Coronary artery (tissue), 2 donors: ENCODE data around the gene HSPA14.

ENCODE experiments used
- DNase-seq: peaks from one replicate; pipeline ENCODE4 v3.0.0-alpha.2; 2017; ENCODE audit warnings: low spot score
- H3K27ac ChIP-seq, 2 donors: fragments of 200-600 bp; sonication (generic); one replicate each; pipeline ENCODE4 v1.5.1; 2016 to 2019
- H3K4me3 ChIP-seq: fragments of 200-600 bp; sonication (generic); 2 replicates; pipeline ENCODE4 v1.5.1; 2016; ENCODE audit warnings: mild to moderate bottlenecking, moderate library complexity
- CTCF ChIP-seq: fragments of 200-600 bp; sonication (generic); IDR thresholded peaks from one replicate; pipeline ENCODE4 v1.5.1; 2019; ENCODE audit warnings: antibody characterized with exemption

Gene HSPA14

DNA sequence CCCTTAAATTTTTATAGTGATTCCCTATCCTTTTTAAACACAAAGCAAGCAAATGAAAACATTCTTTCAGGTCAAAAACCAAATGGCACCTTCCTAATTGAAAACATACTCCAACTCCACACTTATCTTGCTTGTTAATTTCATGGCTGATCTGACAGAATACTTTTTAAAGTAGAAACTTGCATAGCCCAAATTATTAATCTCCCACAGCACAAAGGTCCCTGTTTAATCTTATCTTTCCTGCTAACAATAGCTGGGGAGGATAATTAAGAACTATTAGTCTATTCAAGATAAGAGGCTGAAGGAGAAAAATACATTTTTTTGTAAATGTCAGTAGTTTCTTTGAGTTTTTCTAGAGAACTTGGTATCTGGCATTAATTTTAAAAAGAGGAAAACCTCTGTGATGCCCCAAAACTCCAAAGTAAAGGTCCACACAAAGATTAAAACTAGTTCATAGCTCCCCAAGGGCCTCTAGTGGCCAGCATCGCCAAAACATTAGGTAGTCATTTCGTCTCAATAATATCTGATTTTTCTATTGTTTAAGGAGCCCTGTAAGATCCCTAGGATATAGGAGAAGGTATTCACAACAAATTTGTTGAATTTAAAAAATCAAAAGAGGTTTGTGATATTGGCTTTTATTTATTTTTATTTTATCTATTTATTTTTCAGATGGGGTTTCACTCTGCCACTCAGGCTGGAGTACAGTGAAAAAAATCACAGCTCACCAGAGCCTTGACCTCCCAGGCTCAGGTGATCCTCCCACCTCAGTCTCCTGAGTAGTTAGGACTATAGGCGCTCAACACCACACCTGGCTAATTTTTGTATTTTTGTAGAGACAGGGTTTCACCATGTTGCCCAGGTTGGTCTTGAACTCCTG is 15.0 kb upstream of the HSPA14 start:
- H3K4me3 ChIP-seq = no peak overlapping the region
- TF ChIP-seq CTCF = peak; percentile 50
- no peak for DNase-seq
- H3K27ac ChIP-seq = no peak overlapping the region

DNA sequence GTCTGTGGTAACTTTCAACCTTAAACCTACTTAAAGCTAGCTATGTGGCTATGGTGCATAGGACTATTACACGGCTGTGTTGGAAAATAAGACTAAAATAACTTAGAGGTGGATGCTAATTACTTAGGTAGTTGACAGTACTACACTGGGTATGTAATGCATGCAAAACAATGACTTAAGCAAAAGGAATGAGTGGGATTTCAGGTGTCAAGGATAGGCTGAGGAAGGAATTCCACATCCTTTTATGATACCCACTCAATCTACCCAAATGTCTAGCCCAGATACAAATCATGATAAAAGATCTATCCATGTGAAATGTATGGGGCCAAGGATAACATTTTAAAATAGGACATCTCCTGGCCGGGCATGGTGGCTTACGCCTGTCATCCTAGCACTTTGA is 14.1 kb upstream of the HSPA14 start:
- Histone ChIP-seq H3K27ac (no peak overlapping the region), H3K4me3 (no peak overlapping the region)
- TF ChIP-seq CTCF = no peak
- no peak for DNase-seq

- H3K4me3 ChIP-seq = no peak overlapping the region
- H3K27ac ChIP-seq = no peak overlapping the region
- TF ChIP-seq CTCF = no peak
- no peak for DNase-seq
These were observed 11.9 kb upstream of the HSPA14 start for GRCh38 chr10:14826076-14826829.

- Histone ChIP-seq H3K4me3 (no peak overlapping the region), H3K27ac (no peak overlapping the region)
- no peak for TF ChIP-seq CTCF
- no peak for DNase-seq
These were observed 5.0 kb upstream of the HSPA14 start for GRCh38 chr10:14833106-14833505.

DNA sequence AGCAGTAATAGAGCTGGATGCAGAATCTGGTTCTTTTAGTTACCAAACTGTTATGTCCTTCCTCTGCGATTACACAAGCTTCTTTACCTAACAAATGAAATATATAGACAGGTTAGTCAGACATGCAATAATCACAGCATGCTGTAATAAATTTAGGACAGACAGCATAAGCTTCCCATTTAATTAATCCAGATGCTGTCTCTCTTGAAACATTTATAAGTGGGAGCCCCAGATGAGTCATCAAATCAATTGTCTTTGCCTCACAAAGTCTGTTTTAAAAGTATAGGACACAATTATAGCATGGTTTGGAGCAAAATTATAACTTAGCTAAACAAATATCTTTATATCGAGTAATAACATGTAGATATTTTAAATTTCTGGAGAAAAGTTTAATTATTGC is 1.9 kb upstream of the HSPA14 start:
- H3K4me3 ChIP-seq = no peak overlapping the region
- H3K27ac ChIP-seq = peak overlapping the region in 1 of 2 donors; percentile 90
- no peak for TF ChIP-seq CTCF
- DNase-seq = no peak

DNA sequence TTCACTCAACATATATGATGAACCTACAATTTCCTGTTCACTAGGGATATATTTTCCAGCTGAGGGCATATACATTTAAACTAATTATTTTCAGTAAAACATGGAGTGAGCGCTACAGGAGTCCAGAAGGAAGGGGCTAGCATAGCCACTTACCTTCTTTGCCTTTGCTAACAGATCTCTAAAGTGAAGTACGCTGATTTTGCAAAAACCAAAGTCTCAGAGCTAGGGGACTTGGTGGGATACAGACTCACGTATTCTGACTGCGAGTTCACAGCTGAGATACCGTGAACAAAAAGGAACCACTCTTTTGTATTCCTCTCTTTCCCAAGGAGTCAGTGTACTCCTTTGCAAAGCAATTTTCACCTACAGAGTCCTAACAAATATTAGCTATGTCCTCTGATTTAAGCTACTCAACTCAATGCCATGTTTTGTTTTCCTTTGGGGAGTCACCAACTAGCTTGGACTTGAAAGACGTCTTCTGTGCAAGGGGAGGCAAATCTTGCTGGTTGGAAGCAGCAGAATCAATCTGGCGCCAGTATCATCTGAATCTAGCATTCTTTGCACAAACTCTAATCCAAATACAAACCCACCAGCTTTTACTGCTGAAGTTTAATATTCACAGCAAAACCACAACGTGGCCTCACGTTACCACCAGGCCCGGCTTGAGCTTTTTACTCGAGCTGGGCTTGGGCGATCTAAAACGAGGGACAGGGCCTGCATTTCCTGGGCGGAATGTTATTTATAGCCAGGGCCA is 926 bp upstream of the HSPA14 start:
- Histone ChIP-seq H3K4me3 (peak overlapping the region; percentile 97), H3K27ac (peak overlapping the region; percentile 90 to 97)
- no peak for TF ChIP-seq CTCF
- DNase-seq = no peak
